Right lobe of liver (tissue), 4 donors: ENCODE data around the gene CDC26.

Experiments
- CTCF ChIP-seq, 4 donors: fragments of 200-600 bp in 3 of 4; fragments of 450-650 bp in 1 of 4; IDR thresholded peaks; one replicate each; pipeline versions ENCODE4 v1.5.1 to v1.8.0; 2016 to 2022; ENCODE audit warnings: antibody characterized with exemption in 4 of 4, mild to moderate bottlenecking in 2 of 4
- POLR2A ChIP-seq: fragments of 450-650 bp; IDR thresholded peaks from one replicate; pipeline ENCODE4 v1.6.1; 2017; ENCODE audit warnings: antibody characterized with exemption, mild to moderate bottlenecking
- donor health status: DM: no; HTN: no; CAD: no.
- donor health status: DM: no; HTN: no; CAD: no.
- donor health status: DM: no; HTN: yes; CAD: no.

- TF ChIP-seq POLR2A (no peak), CTCF (IDR thresholded peaks at IDR 0.05) (peak in 2 of 4 donors; percentile 19 to 21)
Measured at GRCh38 chr9:113317777-113318176, 42.4 kb upstream of the CDC26 start.
